DND-41 (cell line): Measurements from ENCODE around the gene IFT122.

Experiments used
- CTCF ChIP-seq: IDR thresholded peaks from 2 replicates; pipeline ENCODE4 v1.5.1; 2012; ENCODE audit warnings: borderline replicate concordance, low read length, moderate library complexity, mild to moderate bottlenecking; ENCODE audit not compliant: poor library complexity, severe bottlenecking; ENCODE audit errors: extremely low read depth
- EZH2 ChIP-seq: IDR thresholded peaks from 3 replicates; pipeline ENCODE4 v1.6.1; 2012; ENCODE audit warnings: borderline replicate concordance, low read depth, mild to moderate bottlenecking, moderate library complexity, low read length, inconsistent platforms; ENCODE audit not compliant: severe bottlenecking

- no peak for TF ChIP-seq CTCF
- TF ChIP-seq EZH2, result no peak
Measured at GRCh38 chr3:129531699-129532098, 91.7 kb downstream of the IFT122 start.
